Keratinocyte (primary cell): Measurements from ENCODE around the gene HIP1R.

Experiments used
- CTCF ChIP-seq, 3 experiments: IDR thresholded peaks in 1 of 3; conservative IDR thresholded peaks in 1 of 3; optimal IDR thresholded peaks in 1 of 3; 2 replicates in 2 of 3; 3 replicates in 1 of 3; pipeline versions ENCODE3 to v1.5.1; 2011; ENCODE audit warnings: low read length in 3 of 3, mild to moderate bottlenecking in 3 of 3, moderate library complexity in 2 of 3, control low read depth in 1 of 3, inconsistent platforms in 1 of 3; ENCODE audit not compliant: insufficient read depth in 2 of 3; ENCODE audit errors: extremely low read depth in 1 of 3
- EZH2 ChIP-seq: IDR thresholded peaks from one replicate; pipeline ENCODE4 v1.6.1; 2012; ENCODE audit warnings: inconsistent platforms, mild to moderate bottlenecking, low read length, moderate library complexity

- no peak for TF ChIP-seq CTCF (optimal IDR thresholded peaks at IDR 0.05 in 1 of 3, IDR thresholded peaks at IDR 0.05 in 1 of 3, conservative IDR thresholded peaks at IDR 0.05 in 1 of 3; ENCODE audit: extremely low read depth in 1 of 3, insufficient read depth in 2 of 3, low read length in 3 of 3)
- TF ChIP-seq EZH2: no peak
These were observed 2.3 kb downstream of the HIP1R start for GRCh38 chr12:122837306-122838265.
